HG02852 (cell line): ENCODE results near the gene HMGN4.
"Not testable (repeated sequence)": the region's sequence is repeated elsewhere in the genome, so short reads cannot be mapped to it uniquely, and the experiment has no call there.

Experiments used
- ATAC-seq: cut with Tn5 transposase; IDR thresholded peaks from one replicate; pipeline ENCODE4 v1.9.1; 2021; ENCODE audit warnings: mild to moderate bottlenecking, moderate library complexity; ENCODE audit not compliant: unreplicated experiment

HMGN4 gene

DNA sequence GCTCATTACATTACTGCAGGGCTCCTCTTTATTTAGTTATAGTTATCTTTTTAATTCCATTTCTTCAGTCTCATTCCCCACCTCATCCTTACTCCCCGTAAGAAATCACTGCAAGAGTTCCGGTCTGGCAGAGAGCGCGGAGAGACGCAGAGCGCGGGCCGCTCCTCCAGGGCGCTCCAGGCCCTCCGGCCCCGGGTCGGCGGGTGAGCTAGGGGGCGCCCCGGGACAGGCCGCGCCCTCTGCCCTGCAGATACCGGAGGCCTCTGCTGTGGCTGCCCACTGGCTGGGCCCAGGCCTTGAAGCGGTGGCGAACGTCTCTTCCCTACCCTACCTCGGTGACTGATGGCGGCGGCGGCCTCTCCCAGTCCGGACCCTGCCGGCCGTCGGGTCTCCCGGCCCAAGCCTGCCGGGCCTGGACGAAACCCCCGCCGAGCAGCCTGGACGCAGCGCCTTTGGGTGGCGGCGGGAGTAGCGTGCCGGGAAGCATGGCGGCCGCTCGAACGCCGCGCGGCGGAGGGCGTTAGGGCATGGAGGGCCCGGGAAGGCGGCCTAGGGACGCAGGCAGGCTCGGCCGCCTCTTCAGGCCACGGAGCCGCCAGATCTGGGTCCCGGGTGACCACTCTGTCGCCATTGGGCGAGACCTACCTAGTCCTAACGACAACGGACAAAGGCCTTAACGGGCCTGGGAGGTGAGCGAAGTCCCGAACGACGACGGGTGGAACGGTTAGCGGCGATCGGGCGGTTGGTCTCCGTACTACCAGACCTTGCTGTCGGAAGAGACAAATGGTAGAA, 16.4 kb upstream of the HMGN4 start:
- ATAC-seq, result peak; percentile 74

DNA sequence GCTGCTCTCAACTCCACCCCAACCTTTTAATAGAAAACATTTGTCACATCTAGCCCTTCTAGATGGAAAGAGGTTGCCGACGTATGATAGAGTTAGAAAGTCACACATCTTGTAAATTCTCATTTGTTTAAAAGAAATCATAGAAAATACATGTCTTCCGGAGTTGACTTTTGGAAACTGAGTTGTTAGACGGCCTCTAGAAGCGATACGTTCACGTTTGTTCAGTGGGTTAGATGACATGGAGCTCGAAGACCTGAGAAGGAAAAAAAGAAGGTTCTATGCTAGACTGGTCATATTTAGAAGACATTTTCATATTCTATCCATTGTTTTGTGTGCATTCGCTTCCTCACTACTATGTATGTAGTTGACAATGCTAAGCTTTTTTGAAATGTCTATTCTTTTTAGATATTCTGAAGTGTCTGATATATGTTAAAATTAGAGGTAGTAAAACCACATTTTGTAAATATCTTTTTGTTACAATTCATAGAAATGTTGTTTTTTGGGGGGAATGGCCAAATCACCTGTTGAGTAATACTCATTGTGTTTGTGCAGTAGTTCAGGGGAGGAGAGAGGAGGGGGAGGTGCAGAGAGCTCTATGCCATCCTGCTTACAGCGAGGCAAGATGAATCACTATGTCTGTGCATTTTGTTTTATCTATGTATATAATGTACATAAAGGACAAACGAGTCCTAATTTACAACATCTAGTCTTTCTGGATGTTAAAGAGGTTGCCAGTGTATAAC, 15.5 kb upstream of the HMGN4 start:
- ATAC-seq, result not testable (repeated sequence)

DNA sequence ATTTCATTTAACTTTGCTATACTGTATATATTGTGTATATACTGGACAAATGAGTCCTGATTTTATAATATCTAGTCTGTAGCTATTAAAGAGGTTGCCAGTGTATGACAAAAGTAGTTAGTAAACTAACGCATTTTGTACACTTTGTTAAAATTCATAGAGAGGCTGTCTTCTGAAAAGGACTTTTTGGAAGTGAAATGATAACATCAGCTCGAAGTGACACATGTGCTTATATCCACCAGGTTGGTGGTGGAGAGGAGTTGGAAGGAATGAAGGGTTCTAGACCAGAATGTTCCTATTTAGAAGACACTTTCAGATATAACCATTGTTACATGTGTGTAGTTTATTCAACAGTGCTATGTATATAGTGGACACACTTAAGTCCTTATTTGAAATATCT, 13.9 kb upstream of the HMGN4 start:
- ATAC-seq, result not testable (repeated sequence)

DNA sequence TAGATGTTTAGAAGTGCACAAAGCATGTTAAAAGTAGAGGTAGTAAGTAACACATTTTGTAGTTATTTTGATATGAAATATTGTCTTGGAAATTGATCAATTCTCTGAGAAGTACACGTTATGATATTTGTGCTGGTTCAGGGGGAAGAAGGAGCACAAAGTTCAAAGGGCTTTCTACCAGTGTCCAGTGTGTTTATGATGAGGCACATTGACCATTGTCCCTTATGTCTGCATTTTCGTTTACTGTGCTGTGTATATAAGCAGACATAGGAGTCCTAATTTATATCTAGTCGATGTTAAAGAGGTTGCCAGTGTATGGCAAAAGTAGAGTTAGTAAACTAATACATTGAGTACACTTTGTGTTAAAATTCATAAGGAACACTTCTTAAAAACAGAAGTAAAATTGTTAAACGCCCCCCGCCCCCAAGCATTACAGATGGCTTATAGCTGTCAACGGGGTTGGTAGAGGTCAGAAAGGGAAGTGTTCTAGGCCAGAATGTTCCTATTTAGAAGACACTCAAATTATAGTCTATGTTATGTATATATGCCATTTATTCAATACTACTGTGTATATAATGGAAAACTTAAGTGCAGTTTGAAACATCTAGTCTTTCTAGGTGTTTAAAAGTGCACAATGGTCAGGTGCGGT, 13.3 kb upstream of the HMGN4 start:
- ATAC-seq, result no peak

DNA sequence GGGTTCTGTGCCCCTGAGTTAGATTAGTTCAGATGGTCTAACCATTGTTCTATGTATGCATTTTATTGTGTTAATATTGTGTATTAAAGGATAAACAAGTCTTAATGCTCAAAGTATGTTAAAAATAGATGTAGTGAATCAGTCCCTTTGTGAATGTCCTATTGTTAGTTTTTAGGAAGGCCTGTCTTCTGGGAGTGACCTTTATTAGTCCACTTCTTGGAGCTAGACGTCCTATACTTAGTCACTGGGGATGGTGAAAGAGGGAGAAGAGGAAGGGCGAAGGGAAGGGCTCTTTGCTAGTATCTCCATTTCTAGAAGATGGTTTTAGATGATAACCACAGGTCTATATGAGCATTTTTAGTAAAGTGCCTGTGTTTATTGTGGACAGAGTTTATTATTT, 12.3 kb upstream of the HMGN4 start:
- ATAC-seq, result no peak

DNA sequence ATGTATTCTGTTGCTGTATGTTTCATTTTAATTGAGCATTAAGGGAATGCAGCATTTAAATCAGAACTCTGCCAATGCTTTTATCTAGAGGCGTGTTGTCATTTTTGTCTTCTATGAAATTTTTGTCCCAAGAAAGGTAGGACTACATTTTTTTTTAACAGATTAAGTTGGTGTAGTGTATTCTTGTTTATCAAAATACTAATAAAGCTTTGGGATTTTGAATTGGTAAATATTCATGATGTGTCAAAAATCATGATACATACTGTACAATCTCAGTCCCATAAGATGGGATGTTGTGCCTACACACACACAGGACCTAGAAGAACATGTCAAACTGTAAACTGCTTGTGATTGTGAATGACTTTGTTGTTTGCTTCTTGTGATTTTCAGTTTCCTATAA, 11.2 kb upstream of the HMGN4 start:
- ATAC-seq, result no peak

DNA sequence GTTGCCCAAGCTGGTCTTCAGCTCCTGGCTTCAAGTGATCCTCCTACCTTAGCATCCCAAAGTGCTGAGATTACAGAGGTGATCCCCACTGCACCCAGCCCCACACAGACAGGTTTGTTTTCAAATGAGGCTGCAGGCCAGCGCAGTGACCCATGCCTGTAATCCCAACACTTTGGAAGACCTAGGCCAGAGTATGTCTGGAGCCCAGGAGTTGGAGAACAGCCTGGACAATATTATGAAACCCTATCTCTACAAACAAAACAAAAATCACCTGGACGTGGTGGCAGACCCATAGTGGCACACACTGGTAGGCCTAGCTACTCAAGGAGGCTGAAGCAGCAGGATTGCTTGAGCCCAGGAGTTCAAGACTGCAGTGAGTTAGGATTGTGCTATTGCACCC, 8.0 kb upstream of the HMGN4 start:
- no peak for ATAC-seq

DNA sequence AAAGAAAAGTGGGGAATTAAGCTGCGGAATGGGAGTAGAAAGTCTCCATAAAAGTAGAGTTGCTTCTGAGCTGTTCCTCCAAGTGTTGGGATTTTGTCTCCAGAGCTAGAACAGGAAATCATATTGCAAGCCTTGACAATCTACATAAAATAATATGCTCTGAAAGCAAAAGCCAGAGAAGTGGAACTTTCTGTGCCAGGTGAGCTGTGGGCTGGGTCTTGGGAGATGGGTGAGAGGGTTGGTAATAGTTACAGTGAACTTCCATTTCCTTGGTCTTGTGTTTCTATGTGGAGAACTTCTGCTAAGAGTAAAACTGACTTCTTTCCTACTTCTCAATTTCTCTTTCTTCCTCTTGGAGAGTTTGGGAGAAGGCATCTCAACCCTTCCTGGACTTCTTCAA, 6.3 kb upstream of the HMGN4 start:
- no peak for ATAC-seq

DNA sequence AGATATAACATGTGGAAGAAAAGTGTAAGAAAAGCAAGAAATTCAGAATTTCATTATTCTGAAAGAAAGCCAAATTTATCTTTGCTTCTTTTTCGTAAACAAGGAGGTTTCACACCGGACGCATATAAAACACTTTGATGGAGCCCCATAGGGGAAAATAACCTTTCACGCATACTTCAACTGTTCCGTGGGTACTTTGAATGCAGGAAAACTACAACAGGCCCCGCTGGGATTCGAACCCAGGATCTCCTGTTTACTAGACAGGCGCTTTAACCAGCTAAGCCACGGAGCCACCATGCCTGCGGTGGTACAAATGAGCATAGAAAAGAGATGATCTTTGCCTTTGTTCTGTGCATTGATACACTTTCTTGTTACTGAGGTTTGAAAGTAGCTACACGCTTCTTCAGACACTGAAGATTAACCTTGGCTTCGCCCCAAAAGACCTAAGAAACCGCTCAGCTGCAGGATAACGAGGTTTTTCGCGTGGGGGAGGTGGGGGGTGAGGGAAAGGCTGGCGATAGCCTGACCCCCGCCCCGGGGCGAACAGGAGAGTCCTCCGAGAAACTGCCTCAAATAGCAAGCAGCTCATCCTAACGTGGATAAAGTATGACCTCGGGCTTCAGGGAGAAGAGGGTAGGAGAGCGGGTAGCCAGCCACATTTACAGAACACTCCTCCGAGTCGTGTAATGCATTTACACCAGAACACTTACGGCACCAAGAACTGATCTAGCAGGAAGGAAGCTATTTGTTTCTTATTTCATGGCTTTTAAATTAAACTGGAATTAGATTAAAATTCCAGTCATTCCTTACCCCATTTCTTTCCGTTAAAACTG, 5.3 kb upstream of the HMGN4 start:
- ATAC-seq, result no peak

DNA sequence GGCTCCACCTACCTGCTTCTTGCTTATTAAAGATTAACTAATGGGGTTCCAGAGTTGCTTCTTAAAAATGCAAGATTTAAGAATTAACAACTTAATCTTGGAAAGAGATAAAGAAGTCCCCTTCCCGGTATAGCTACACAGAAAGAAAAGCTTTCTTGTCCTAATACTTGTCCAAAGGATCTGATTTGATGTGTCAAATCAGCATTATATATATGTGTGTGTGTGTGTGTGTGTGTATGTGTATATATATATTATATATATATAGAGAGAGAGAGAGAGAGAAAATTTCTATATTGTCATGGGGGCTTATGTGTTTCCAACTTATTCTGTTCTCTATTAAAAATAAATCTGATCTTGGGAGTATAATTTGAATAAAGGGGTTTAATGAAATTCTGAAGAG, 4.6 kb upstream of the HMGN4 start:
- ATAC-seq, result no peak

DNA sequence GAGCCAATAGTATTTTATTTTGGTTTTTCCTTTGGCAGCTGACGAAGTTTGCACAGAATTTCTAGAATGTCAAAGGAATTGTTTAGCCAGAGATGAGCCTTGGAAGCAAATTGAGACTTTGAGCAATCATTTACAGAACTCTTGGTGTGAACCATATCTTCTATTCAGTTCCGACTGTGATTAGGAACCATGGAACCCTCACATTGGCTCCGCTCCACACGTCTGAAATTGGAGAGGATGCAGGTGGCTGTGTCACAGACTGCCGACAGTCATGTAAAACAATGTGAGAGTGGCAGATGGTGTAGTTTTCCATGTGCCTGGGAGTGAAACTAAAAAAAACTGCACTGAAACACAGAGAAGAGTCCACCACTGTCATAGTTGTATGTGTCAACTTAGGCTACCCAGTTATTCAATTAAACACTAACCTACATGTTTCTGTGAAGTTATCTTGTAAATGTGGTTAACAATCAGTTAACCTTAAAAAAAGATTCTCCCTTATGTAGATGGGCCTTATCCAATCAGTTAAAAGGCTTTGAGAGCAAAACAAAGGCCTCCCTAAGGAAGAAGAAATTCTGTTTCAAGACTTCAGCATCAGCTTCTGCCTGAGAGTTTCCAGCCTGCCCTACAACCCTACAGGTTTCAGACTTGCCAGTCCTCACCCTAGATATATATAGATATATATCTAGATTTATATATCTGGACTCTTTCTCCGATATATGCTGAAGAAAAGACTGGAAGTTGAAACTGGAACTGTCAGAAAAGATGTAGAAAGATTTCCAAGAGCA, 3.3 kb upstream of the HMGN4 start:
- ATAC-seq, result no peak

DNA sequence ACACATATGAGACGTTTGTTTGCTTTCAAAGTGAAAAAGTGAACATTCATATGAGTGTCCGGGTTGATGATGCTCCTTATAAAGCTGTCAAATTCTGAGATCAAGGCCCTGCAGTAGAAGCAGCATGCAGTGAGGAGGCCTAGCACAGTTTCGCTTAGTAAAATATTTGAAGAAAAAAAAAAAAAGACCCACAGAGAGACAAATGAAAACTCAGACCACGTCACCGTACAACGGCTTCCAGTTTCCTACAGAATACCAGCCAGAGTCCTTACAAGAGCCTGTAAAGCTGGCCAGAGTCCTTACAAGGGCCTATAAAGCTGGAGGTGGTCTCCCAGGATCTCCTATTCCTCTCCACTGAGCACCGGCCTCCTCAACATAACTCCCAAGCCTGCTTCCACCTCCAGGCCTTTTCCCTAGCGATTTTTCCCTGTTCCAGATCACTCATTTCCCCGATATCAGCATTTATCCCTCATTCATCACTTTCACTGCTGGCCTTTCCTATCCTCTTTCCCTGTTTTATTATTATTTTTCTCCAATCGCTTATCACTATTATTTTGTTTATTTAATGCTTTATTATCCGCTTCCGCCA, 1.5 kb upstream of the HMGN4 start:
- ATAC-seq, result no peak

DNA sequence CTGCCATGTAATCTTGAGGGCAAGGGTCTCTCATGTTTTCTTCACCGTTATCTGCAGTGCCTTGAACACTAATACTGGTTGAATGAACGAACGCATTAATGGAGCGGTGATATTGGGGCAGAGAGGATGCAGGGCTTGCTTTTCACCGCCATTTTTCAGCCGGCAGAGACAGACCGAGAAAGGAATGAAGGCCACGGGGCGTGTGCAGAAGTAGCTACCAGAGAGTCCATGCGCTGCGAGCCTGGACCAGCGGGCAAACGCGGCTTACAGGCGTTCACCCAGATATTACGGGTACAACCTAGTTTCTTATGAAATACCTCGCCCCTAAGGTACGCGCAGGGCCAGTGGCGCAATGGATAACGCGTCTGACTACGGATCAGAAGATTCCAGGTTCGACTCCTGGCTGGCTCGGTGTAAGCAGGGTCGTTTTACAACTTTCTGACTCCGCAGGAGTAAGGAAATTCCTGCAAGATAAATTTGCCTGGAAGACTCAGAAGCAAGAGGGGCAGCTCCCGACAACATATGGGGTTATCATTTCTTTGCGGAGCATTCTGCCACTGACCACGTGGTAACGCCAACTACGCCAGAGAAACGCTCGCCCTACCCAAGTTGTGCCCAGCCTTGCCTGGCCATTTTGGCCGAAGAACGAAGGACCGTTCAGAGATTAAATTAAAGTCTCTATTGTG, 863 bp upstream of the HMGN4 start:
- ATAC-seq, result peak; percentile 36

DNA sequence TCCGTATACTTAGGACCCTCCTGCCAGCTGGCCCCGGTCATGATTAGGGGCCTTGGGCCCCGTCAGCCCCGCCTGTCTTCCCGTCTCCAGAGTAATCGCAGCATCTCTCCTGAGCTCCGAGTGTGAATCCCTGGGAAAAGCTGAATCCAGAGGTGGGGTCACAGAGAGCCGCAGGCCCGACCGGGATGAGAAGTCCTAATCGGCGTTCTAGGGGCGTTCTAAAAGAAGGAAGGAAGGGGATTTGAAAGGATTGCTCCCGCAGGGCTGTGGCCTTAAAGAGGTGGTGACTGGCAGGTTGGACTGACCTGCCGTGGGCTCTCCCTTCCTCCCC, 371 bp downstream of the HMGN4 start:
- no peak for ATAC-seq

DNA sequence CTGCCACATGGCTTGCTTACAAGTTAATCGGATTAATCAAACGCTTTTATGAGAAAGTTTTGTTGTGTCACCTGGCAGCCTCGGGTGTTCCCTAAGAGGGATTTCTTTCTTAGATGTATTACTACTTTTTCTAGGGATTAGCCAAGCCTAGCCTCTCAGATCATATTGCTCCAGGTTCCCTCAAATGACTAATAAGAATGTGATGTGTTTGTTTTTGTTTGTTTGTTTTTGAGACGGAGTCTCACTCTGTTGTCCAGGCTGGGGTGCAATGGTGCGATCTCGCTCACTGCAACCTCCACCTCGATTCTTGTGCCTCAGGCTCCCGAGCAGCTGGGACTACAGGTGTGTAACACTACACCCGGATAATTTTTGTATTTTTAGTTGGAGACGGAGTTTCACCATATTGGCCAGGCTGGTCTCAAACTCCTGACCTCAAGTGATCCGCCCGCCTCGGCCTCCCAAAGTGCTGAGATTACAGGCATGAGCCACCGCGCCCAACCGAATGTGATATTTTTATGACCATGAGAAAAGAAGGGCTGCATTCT, 977 bp downstream of the HMGN4 start:
- ATAC-seq, result no peak

DNA sequence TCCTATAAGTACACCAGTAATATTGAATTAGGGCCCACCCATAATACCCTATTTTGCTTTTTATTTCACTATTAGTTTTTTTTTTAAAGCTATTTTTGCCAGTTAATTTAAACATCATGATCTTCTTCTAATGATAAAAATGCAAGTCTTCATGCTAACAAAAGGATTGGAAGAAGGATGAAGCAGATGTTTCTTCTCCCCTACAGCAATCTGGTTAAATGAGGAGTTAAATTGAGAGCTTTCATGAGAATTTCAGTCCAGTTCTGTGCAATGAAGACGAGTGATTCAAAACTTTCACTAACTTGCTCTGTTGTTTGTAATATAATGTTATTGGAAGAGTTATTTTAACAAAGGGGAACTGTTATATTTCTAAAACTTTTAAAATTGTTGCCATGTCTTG, 3.4 kb downstream of the HMGN4 start:
- ATAC-seq, result no peak

DNA sequence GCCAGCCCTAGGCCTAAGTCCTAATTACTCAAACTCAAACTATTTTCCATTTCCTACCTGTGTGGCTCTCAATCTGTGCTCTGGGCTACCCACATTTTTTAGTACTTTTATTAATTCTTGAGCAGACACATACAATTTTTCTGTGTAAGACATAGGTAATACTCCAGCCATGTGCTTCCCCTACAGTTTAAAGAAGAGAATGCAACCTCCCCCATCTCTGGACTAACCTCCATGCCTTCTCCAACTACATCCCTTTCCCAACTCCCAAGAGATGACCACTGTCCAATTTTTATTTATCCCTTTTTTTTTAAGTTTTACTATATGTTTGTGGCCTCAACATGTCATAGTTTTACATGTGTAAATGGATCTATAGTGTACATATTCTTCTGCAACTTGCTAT, 5.8 kb downstream of the HMGN4 start:
- no peak for ATAC-seq

DNA sequence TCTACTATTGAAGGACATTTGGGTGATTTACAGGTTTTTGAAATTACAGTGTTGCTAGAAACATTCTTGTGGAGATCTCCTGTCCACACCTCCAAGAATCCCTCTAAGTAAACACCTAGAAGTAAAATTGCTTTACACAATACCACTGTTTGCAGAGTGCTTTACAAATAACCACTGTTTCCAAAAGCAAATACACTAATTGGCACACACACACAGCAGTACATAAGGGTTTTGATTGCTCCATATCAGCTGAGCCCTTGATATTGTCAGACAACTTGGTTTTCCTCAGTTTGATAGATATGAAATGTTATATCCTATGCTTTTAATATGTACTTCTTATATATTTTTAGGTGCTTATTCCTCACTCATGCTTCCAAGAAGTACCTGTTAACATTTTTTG, 6.3 kb downstream of the HMGN4 start:
- no peak for ATAC-seq

DNA sequence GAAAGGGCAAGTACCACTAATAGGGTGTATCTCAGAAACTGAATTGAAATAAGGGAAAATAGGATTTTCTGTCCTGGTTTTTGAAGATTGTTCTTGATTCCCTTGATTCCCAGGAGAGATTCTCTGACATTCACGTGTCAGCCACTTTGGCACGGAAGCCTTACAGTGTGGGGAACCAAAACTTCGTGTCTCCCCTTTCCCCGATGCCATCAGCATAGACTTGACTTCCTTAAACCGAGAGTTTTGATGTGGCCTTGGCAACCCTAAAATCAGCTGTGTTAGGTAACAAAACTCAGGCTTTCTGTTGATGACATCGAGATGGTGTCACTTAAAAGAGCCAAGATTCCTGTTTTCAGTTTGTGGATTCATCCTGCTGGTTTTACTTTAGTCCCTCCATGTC, 7.5 kb downstream of the HMGN4 start:
- ATAC-seq, result no peak
